SJSA1 (cell line): ENCODE data around the gene FAM107A. TPM values are rescaled to one million over a fixed set of nuclear protein-coding genes. Genes with fewer than 3 reads are reported as not detected.
A peak's percentile ranks its signal among the peaks of the same experiment; 100 is the strongest.
"Not testable (repeated sequence)": the region's sequence is repeated elsewhere in the genome, so short reads cannot be mapped to it uniquely, and the experiment has no call there.

Source experiments
- DNase-seq, 2 experiments: peaks; one replicate each; pipeline ENCODE4 v3.0.0-alpha.2; 2015 to 2020; ENCODE audit warnings: low spot score in 2 of 2, low read depth in 1 of 2
- H3K27ac ChIP-seq: fragments of 250-450 bp; sonication (Bioruptor Pico); 2 replicates; pipeline ENCODE4 v1.5.1; 2020; ENCODE audit warnings: mild to moderate bottlenecking, moderate library complexity
- H3K27me3 ChIP-seq: fragments of 250-450 bp; sonication (Bioruptor Pico); replicated peaks from 2 replicates; pipeline ENCODE4 v1.5.1; 2020; ENCODE audit warnings: mild to moderate bottlenecking, moderate library complexity
- H3K36me3 ChIP-seq: fragments of 250-450 bp; sonication (Bioruptor Pico); 2 replicates; pipeline ENCODE4 v1.5.1; 2020; ENCODE audit warnings: mild to moderate bottlenecking
- H3K4me1 ChIP-seq: fragments of 250-450 bp; sonication (Bioruptor Pico); replicated peaks from 2 replicates; pipeline ENCODE4 v1.6.1; 2021; ENCODE audit warnings: mild to moderate bottlenecking
- H3K4me3 ChIP-seq: fragments of 250-450 bp; sonication (Bioruptor Pico); 2 replicates; pipeline ENCODE4 v1.5.1; 2020; ENCODE audit warnings: mild to moderate bottlenecking
- H3K9me3 ChIP-seq: fragments of 250-450 bp; sonication (Bioruptor Pico); replicated peaks from 2 replicates; pipeline ENCODE4 v1.5.1; 2020; ENCODE audit warnings: mild to moderate bottlenecking
- total RNA-seq: library from RNA; depleted of rRNA; stranded (reverse); fragments of >200 nt; shearing (Covaris generic); gene quantifications from 2 replicates; pipeline ENCODE4 v1.2.3, GENCODE V29; 2014

FAM107A gene
- total RNA-seq, 1 experiment from 2014 or later = not detected

DNA sequence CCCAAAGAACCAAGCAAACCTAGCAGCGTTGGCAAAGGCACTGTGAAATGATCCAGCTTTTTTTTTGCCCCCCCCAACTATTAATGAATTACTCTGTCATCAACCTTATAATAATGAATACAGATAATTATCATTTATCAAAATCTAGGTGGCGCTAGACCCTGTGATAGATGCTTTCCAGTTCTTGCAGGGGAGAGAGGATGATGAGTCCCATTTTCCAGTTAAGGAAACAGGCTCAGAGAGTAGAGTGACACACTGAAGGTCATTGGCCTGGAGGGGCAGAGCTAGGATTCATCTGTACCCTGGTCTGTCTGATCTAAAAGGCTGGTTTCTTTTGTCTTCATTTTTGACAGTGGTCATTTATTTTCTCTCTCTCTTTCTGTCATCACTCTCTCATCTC is 45.2 kb downstream of the FAM107A start:
- DNase-seq = no peak
- H3K4me3 ChIP-seq = no peak overlapping the region
- no peak overlapping the region for H3K27ac ChIP-seq
- H3K9me3 ChIP-seq = no peaks in the 10 kb centered on the region
- H3K36me3 ChIP-seq = no peaks in the 10 kb centered on the region
- H3K27me3 ChIP-seq = no peaks in the 10 kb centered on the region
- H3K4me1 ChIP-seq = peaks cover 6% of the 10 kb centered on the region; the same call in 1 of the 2 replicates

DNA sequence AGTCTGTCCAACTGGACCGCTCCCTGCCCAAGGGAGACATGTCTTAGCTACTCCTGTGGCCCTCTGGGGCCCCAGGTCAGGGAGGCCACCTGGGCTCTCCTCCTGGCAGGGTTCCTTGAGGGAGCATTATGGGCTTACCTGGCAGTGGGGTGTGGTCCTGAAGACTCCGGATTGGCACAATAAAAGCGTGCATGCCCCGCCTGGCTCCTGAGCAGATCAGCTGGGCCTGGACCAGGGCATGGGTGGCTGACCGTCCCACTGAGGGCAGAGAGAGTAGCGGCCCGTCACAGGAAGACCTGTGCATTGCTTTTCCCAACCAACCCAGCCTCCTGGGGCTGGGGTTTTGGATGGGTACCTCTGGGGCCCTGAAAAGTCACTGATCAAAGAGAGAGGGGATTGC is 45.6 kb downstream of the FAM107A start:
- Histone ChIP-seq H3K9me3 (no peaks in the 10 kb centered on the region), H3K27me3 (no peaks in the 10 kb centered on the region), H3K4me3 (no peak overlapping the region), H3K27ac (no peak overlapping the region), H3K36me3 (no peaks in the 10 kb centered on the region), H3K4me1 (peaks cover 7% of the 10 kb centered on the region)
- no peak for DNase-seq

GRCh38 chr3:58530354-58530865 is 46.8 kb downstream of the FAM107A start:
- Histone ChIP-seq H3K9me3 (no peaks in the 10 kb centered on the region), H3K36me3 (no peaks in the 10 kb centered on the region), H3K4me3 (no peak overlapping the region), H3K27ac (no peak overlapping the region), H3K27me3 (no peaks in the 10 kb centered on the region), H3K4me1 (peaks cover 13% of the 10 kb centered on the region)
- no peak for DNase-seq

DNA sequence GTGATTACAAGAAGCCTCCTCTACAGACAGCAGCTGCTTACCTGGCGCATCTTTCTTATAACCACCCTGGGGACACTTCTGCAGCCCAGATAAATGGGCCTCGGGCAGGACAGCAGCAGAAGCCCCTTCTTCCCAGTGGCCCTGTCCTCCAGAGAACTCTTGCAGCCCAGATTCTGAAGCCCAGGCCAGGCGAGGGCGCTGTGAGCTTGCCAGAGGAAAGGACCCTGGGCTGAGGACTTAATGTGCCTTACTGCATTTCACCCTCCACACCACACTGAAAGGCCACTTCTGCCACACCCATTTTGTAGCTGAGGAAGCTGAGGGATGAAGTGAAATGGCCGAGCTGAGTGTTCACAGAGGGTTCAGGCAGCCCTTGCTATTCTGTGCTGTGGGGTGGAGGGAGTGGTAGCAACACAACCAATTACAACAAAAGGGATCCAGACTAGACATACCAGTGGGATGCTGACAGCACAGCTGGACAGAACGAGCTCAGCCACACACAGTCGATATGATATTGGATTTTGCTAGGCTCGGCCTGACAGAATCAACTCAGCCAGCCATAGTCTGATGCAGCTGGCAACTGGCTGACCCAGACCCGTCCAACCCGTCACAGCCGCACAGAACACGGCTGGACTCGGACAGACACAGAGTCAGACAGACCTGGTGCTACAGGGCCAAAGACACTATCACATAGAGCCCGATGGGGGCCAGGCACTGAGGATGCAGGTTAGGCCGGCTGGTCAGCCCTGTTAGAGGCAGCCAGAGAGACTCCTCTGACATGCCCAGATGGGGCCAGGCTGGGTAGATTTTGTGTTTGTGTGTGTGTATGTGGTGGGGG is 47.5 kb downstream of the FAM107A start:
- Histone ChIP-seq H3K9me3 (no peaks in the 10 kb centered on the region), H3K27me3 (no peaks in the 10 kb centered on the region), H3K4me3 (no peak overlapping the region), H3K27ac (no peak overlapping the region), H3K4me1 (peaks cover 13% of the 10 kb centered on the region), H3K36me3 (no peaks in the 10 kb centered on the region)
- peak in 1 of 2 experiments; percentile 11 for DNase-seq

- no peak for DNase-seq
- Histone ChIP-seq H3K27me3 (no peaks in the 10 kb centered on the region), H3K9me3 (no peaks in the 10 kb centered on the region), H3K4me1 (peaks cover 13% of the 10 kb centered on the region), H3K27ac (no peak overlapping the region), H3K36me3 (no peaks in the 10 kb centered on the region), H3K4me3 (no peak overlapping the region)
Observed at GRCh38 chr3:58528629-58529028, 48.6 kb downstream of the FAM107A start.

DNA sequence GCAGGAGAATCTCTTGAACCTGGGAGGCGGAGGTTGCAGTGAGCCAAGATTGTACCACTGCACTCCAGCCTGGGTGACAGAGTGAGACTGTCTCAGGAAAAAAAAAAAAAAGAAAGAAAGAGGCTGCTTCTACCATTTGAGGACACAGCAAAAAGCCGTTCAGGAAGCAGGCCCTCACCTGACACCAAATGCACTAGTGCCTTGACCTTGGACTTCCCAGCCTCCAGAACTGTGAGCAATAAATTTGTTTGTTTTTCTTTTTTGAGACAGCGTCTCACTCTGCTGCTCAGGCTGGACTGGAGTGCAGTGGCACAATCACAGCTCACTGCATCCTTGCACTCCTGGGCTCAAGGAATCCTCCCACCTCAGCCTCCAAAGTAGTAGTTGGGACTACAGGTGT is 49.8 kb downstream of the FAM107A start:
- H3K27ac ChIP-seq, H3K4me1 ChIP-seq, H3K36me3 ChIP-seq, H3K27me3 ChIP-seq, DNase-seq, H3K9me3 ChIP-seq, H3K4me3 ChIP-seq: not testable (repeated sequence)

- no peak overlapping the region for H3K4me3 ChIP-seq
- no peaks in the 10 kb centered on the region for H3K9me3 ChIP-seq
- H3K27me3 ChIP-seq = no peaks in the 10 kb centered on the region
- H3K4me1 ChIP-seq = peaks cover 7% of the 10 kb centered on the region
- H3K27ac ChIP-seq = no peak overlapping the region
- DNase-seq = peak; percentile 60 to 68
- H3K36me3 ChIP-seq = no peaks in the 10 kb centered on the region
Observed at GRCh38 chr3:58526515-58526957, 50.7 kb downstream of the FAM107A start.

GRCh38 chr3:58524326-58524888 is 52.8 kb downstream of the FAM107A start:
- Histone ChIP-seq H3K27ac (no peak overlapping the region), H3K36me3 (no peaks in the 10 kb centered on the region), H3K4me1 (peaks cover 7% of the 10 kb centered on the region), H3K27me3 (no peaks in the 10 kb centered on the region), H3K4me3 (no peak overlapping the region), H3K9me3 (no peaks in the 10 kb centered on the region)
- no peak for DNase-seq

- Histone ChIP-seq H3K4me3 (no peak overlapping the region), H3K27ac (no peak overlapping the region), H3K9me3 (no peaks in the 10 kb centered on the region), H3K36me3 (no peaks in the 10 kb centered on the region), H3K4me1 (peaks cover 7% of the 10 kb centered on the region), H3K27me3 (no peaks in the 10 kb centered on the region)
- no peak for DNase-seq
Observed at GRCh38 chr3:58522759-58523425, 54.3 kb downstream of the FAM107A start.

GRCh38 chr3:58521917-58522631 is 55.1 kb downstream of the FAM107A start:
- Histone ChIP-seq H3K27ac (no peak overlapping the region), H3K36me3 (no peaks in the 10 kb centered on the region), H3K9me3 (no peaks in the 10 kb centered on the region), H3K4me1 (peaks cover 7% of the 10 kb centered on the region), H3K4me3 (no peak overlapping the region), H3K27me3 (no peaks in the 10 kb centered on the region)
- no peak for DNase-seq

GRCh38 chr3:58521336-58521670 is 55.9 kb downstream of the FAM107A start:
- Histone ChIP-seq H3K36me3 (no peaks in the 10 kb centered on the region), H3K4me3 (no peak overlapping the region), H3K9me3 (no peaks in the 10 kb centered on the region), H3K27ac (no peak overlapping the region), H3K4me1 (peaks cover 4% of the 10 kb centered on the region), H3K27me3 (no peaks in the 10 kb centered on the region)
- DNase-seq = no peak

- Histone ChIP-seq H3K4me1 (no peaks in the 10 kb centered on the region), H3K9me3 (no peaks in the 10 kb centered on the region), H3K27me3 (no peaks in the 10 kb centered on the region), H3K36me3 (no peaks in the 10 kb centered on the region), H3K27ac (no peak overlapping the region), H3K4me3 (no peak overlapping the region)
- no peak for DNase-seq
Observed at GRCh38 chr3:58520403-58521335, 56.5 kb downstream of the FAM107A start.
